CD14-positive monocyte (primary cell): ENCODE measurements around the gene ETDA. TPM values are rescaled to one million over a fixed set of nuclear protein-coding genes. Genes with fewer than 3 reads are reported as not detected.

Source experiments
- DNase-seq, 3 donors: peaks; one replicate each; pipeline ENCODE4 v3.0.0-alpha.2; 2011 to 2022
- H2AFZ ChIP-seq: 2 replicates; pipeline ENCODE4 v1.6.0; 2012; ENCODE audit warnings: mild to moderate bottlenecking, low read depth, low read length, inconsistent platforms; ENCODE audit not compliant: insufficient read depth, poor library complexity, severe bottlenecking
- H3K27ac ChIP-seq, 2 donors: 1 replicate in 1 of 2; 2 replicates in 1 of 2; pipeline ENCODE4 v1.5.1; 2012 to 2013; ENCODE audit warnings: low read length in 2 of 2, control low read depth in 1 of 2, inconsistent platforms in 1 of 2, low read depth in 1 of 2, mild to moderate bottlenecking in 1 of 2
- H3K27me3 ChIP-seq, 2 donors: one replicate each; pipeline versions ENCODE4 v1.6.0 to v1.6.1; 2011 to 2013; ENCODE audit warnings: low read length in 2 of 2; ENCODE audit not compliant: control insufficient read depth in 2 of 2, insufficient read depth in 2 of 2
- H3K36me3 ChIP-seq, 2 donors: replicated peaks in 1 of 2; 1 replicate in 1 of 2; 2 replicates in 1 of 2; pipeline versions ENCODE4 v1.5.1 to v1.6.1; 2012 to 2013; ENCODE audit warnings: low read length in 2 of 2, control low read depth in 1 of 2, inconsistent platforms in 1 of 2, mild to moderate bottlenecking in 1 of 2; ENCODE audit not compliant: insufficient read depth in 2 of 2, control insufficient read depth in 1 of 2
- H3K4me1 ChIP-seq, 2 donors: 1 replicate in 1 of 2; 2 replicates in 1 of 2; pipeline versions ENCODE4 v1.5.1 to v1.6.1; 2012 to 2013; ENCODE audit warnings: low read length in 2 of 2, control low read depth in 1 of 2, inconsistent platforms in 1 of 2, mild to moderate bottlenecking in 1 of 2, moderate library complexity in 1 of 2; ENCODE audit not compliant: insufficient read depth in 2 of 2, control insufficient read depth in 1 of 2
- H3K4me2 ChIP-seq: replicated peaks from 2 replicates; pipeline ENCODE3; 2012; ENCODE audit warnings: low read length, moderate library complexity, mild to moderate bottlenecking; ENCODE audit not compliant: poor library complexity, severe bottlenecking; ENCODE audit errors: extremely low read depth
- H3K4me3 ChIP-seq, 3 experiments: fragments of 200-600 bp in 1 of 3; sonication (generic) in 1 of 3; replicated peaks in 1 of 3; 1 replicate in 2 of 3; 2 replicates in 1 of 3; pipeline ENCODE4 v1.5.1; 2011 to 2013; ENCODE audit warnings: low read length in 3 of 3, mild to moderate bottlenecking in 3 of 3, control low read depth in 2 of 3, low read depth in 2 of 3, inconsistent platforms in 1 of 3, moderate library complexity in 1 of 3
- H3K79me2 ChIP-seq: 2 replicates; pipeline ENCODE4 v1.6.0; 2012; ENCODE audit warnings: mild to moderate bottlenecking, control low read depth, inconsistent platforms, low read length, moderate library complexity; ENCODE audit not compliant: insufficient read depth
- H3K9ac ChIP-seq: 2 replicates; pipeline ENCODE4 v1.6.0; 2017; ENCODE audit warnings: low read length, mild to moderate bottlenecking; ENCODE audit not compliant: insufficient read depth, poor library complexity, severe bottlenecking
- H3K9me3 ChIP-seq, 2 donors: replicated peaks in 1 of 2; 1 replicate in 1 of 2; 2 replicates in 1 of 2; pipeline versions ENCODE4 v1.5.1 to v1.6.1; 2012 to 2013; ENCODE audit warnings: low read length in 2 of 2, control low read depth in 1 of 2; ENCODE audit not compliant: control insufficient read depth in 1 of 2, insufficient read depth in 1 of 2
- H4K20me1 ChIP-seq: 2 replicates; pipeline ENCODE4 v1.6.0; 2012; ENCODE audit warnings: mild to moderate bottlenecking, low read length, control low read depth, moderate library complexity; ENCODE audit not compliant: insufficient read depth
- H3K27ac Mint-ChIP-seq, 7 donors: one replicate each; pipeline ENCODE4 v1.8.0; 2020; ENCODE audit warnings: mild to moderate bottlenecking in 7 of 7, mixed read lengths in 7 of 7, moderate library complexity in 6 of 7, inconsistent platforms in 2 of 7
- H3K27me3 Mint-ChIP-seq, 3 donors: one replicate each; pipeline ENCODE4 v1.8.0; 2021 to 2022; ENCODE audit warnings: low read depth in 3 of 3, mild to moderate bottlenecking in 3 of 3, mixed read lengths in 3 of 3, moderate library complexity in 3 of 3, inconsistent platforms in 1 of 3
- H3K36me3 Mint-ChIP-seq, 2 donors: one replicate each; pipeline ENCODE4 v1.8.0; 2020; ENCODE audit warnings: mixed read lengths in 2 of 2, inconsistent platforms in 1 of 2, mild to moderate bottlenecking in 1 of 2
- H3K4me1 Mint-ChIP-seq: one replicate; pipeline ENCODE4 v1.8.0; 2020; ENCODE audit warnings: mild to moderate bottlenecking, mixed read lengths
- H3K4me3 Mint-ChIP-seq, 2 donors: one replicate each; pipeline ENCODE4 v1.8.0; 2020; ENCODE audit warnings: mild to moderate bottlenecking in 2 of 2, mixed read lengths in 2 of 2, moderate library complexity in 1 of 2
- H3K9me3 Mint-ChIP-seq, 7 donors: one replicate each; pipeline ENCODE4 v1.8.0; 2020 to 2022; ENCODE audit warnings: mixed read lengths in 7 of 7, mild to moderate bottlenecking in 6 of 7, moderate library complexity in 6 of 7, inconsistent platforms in 2 of 7
- WGBS: methylation state at CpG from one replicate; pipeline ENCODE4 v1.1.5; 2013; ENCODE audit warnings: missing lambda C conversion rate; ENCODE audit not compliant: insufficient coverage; 5-methylcytosine and 5-hydroxymethylcytosine counted together
- intact Hi-C, 2 donors: fragments of 100-400 bp; cut with micrococcal nuclease; formaldehyde crosslinking; loops; one replicate each; pipeline versions ENCODE4 v1.15.0 to v1.15.1; 2023
- polyA plus RNA-seq, 3 donors: library from polyadenylated mRNA; depleted of rRNA in 1 of 3; unstranded in 2 of 3; stranded (reverse) in 1 of 3; fragments of 300-500 nt in 2 of 3; fragments of >200 nt in 1 of 3; fragmentation: Illumina TruSeq in 2 of 3; gene quantifications; 1 replicate in 2 of 3; 2 replicates in 1 of 3; pipeline ENCODE4 v1.2.3, GENCODE V29; 2012 to 2021
- TF ChIP-seq, protein P1 (sequence below): fragments of 200-600 bp; IDR thresholded peaks from one replicate; pipeline ENCODE4 v1.8.0; 2022; ENCODE audit warnings: antibody characterized with exemption, mild to moderate bottlenecking

ETDA gene
- polyA plus RNA-seq, 3 donors: not detected

DNA sequence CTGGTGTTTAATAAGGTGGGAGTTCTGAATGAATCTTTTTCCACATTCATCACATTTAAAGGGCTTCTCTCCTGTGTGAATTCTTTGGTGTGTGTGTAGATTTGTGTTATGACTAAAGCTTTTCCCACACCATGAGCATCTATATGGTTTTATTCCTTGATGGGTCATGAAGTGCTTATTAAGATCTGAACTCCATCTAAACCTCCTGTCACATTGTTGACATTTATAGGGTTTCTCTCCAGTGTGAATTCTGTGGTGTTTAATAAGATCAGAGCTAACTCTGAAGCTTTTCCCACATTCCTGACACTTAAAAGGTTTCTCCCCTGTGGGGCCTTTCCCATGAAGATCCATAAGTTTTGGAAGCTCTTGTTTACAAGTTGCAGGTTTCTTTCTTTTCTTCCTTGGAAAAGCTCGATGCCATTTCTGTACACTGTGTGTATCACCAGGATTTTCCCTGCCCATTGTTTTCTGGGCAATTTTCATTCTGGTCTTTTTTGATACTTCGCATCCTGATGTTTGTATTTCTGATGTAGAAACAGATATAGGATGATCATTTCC, 35.5 kb downstream of the ETDA start:
- Mint-ChIP-seq H3K27ac (no peak overlapping the region), H3K36me3 (peaks cover 14 to 27% of the 10 kb centered on the region in 2 donors), H3K4me3 (no peak overlapping the region), H3K27me3 (peaks cover 0 to 2% (median 0%) of the 10 kb centered on the region in 3 donors), H3K4me1 (no peaks in the 10 kb centered on the region), H3K9me3 (peaks cover 10 to 70% (median 52%) of the 10 kb centered on the region in 7 donors)
- no peaks in the 10 kb centered on the region for H3K27me3 ChIP-seq
- no peaks in the 10 kb centered on the region for H4K20me1 ChIP-seq
- no CpG with 5 or more reads among the region's 2 CpGs for WGBS
- no peaks in the 10 kb centered on the region for H3K79me2 ChIP-seq
- no peak for DNase-seq
- H2AFZ ChIP-seq: no peak overlapping the region
- H3K36me3 ChIP-seq: peaks cover 0 to 13% of the 10 kb centered on the region in 2 donors
- no peak overlapping the region for H3K4me3 ChIP-seq
- TF ChIP-seq, protein P1, sequence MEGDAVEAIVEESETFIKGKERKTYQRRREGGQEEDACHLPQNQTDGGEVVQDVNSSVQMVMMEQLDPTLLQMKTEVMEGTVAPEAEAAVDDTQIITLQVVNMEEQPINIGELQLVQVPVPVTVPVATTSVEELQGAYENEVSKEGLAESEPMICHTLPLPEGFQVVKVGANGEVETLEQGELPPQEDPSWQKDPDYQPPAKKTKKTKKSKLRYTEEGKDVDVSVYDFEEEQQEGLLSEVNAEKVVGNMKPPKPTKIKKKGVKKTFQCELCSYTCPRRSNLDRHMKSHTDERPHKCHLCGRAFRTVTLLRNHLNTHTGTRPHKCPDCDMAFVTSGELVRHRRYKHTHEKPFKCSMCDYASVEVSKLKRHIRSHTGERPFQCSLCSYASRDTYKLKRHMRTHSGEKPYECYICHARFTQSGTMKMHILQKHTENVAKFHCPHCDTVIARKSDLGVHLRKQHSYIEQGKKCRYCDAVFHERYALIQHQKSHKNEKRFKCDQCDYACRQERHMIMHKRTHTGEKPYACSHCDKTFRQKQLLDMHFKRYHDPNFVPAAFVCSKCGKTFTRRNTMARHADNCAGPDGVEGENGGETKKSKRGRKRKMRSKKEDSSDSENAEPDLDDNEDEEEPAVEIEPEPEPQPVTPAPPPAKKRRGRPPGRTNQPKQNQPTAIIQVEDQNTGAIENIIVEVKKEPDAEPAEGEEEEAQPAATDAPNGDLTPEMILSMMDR: no peak
- no peak overlapping the region for H3K4me2 ChIP-seq
- H3K9me3 ChIP-seq: peaks cover 32 to 69% of the 10 kb centered on the region in 2 donors
- H3K27ac ChIP-seq: no peak overlapping the region
- intact Hi-C loops: no loop called here
- no peak overlapping the region for H3K9ac ChIP-seq
- no peaks in the 10 kb centered on the region for H3K4me1 ChIP-seq

DNA sequence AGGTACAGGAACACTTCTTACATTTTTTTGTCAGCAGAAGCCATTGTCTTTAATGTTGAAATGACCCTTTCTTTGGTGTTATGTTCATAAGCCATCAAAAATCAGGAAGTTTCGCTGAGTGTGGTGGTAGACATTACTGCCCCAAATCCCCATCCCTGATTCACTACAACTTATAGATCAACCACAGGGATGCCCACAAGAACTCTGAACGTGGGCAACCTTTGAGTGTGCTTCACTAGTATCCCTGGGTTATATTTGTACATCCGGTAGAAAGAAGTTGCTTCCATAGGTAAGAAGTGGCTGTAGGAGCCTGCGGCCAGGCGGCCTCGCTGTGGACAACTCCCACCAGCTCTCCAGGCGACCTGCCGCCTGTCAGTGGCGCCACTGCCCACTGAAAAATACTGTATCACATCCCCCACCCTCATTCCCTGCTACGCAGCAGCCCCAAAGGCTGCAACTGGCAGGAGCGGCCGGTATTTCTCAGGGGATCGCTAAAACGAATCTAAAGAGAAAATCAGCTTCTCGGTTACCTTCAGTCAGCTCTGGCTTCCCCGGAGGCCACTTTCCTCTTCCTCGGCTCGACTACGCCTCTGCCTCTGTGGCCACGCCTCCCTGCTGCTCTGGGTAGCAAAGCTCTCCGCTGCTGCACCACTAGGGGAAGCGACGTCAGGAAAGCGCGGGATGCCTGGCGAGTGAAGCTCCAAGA, 43.5 kb downstream of the ETDA start:
- intact Hi-C loops: no loop called here
- H3K27me3 Mint-ChIP-seq: peaks cover 0 to 2% (median 0%) of the 10 kb centered on the region in 3 donors
- H3K27ac Mint-ChIP-seq: peak overlapping the region in 3 of 7 donors; percentile 32 to 64 (median 37)
- Histone ChIP-seq H3K36me3 (peaks cover 0 to 7% of the 10 kb centered on the region in 2 donors), H4K20me1 (no peaks in the 10 kb centered on the region), H3K79me2 (no peaks in the 10 kb centered on the region), H3K4me2 (peak overlapping the region; percentile 52), H3K9ac (no peak overlapping the region), H2AFZ (no peak overlapping the region), H3K4me1 (peaks cover 0 to 11% of the 10 kb centered on the region in 2 donors), H3K4me3 (peak overlapping the region in 2 of 3 experiments; percentile 21 to 44), H3K9me3 (peaks cover 0 to 7% of the 10 kb centered on the region in 2 donors), H3K27me3 (no peaks in the 10 kb centered on the region), H3K27ac (no peak overlapping the region)
- H3K9me3 Mint-ChIP-seq: peaks cover 0 to 25% (median 6%) of the 10 kb centered on the region in 7 donors
- H3K4me1 Mint-ChIP-seq: peaks cover 11% of the 10 kb centered on the region
- TF ChIP-seq, protein P1: no peak
- DNase-seq: peak; percentile 6 to 18 (median 17)
- peak overlapping the region; percentile 74 to 80 for H3K4me3 Mint-ChIP-seq
- H3K36me3 Mint-ChIP-seq: peaks cover 14% of the 10 kb centered on the region in 2 donors
- 0% methylated on average over 6 of the region's 26 CpGs for WGBS
